HG02588 (cell line): ENCODE results near the gene TMEM95.
"Not testable (repeated sequence)": the region's sequence is repeated elsewhere in the genome, so short reads cannot be mapped to it uniquely, and the experiment has no call there.

ENCODE experiments used
- ATAC-seq: cut with Tn5 transposase; IDR thresholded peaks from one replicate; pipeline ENCODE4 v1.9.1; 2021; ENCODE audit warnings: mild to moderate bottlenecking, moderate library complexity; ENCODE audit not compliant: unreplicated experiment

TMEM95 gene

DNA sequence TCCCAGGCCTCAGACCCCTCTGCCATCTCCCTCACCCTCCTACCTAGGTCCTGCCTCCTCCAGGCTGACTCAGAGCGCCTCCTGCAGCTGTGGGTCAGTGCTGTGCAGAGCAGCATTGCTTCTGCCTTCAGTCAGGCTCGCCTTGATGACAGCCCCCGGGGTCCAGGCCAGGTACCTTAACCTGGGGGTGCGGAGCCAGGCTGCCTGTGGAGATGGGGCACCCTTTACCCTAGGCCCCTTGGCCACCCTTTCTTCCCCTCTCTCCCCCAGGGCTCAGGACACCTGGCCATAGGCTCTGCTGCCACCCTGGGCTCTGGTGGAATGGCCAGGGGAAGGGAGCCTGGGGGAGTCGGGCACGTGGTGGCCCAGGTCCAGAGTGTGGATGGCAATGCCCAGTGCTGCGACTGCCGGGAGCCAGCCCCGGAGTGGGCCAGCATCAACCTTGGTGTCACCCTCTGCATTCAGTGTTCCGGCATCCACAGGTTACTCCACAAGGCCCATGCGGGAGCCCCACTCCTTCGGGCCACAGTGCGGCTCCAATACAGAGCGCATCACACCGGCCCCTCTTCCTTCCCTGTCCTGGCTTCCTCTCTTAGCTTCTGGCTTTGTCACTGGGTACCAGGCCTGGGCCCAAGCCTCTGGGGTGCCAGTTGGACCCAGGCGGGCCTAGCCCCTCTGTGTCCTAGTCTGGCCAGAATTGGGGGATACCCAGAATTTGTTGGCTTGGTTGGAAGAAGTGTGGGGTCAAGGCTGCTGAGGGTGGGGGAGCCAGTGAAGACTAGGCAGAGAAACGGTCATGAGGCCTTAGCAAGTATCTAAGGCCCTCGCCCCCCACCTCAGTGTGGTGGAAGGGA, 8.0 kb upstream of the TMEM95 start:
- ATAC-seq, result no peak

GRCh38 chr17:7347630-7348477, 7.1 kb upstream of the TMEM95 start:
- no peak for ATAC-seq

DNA sequence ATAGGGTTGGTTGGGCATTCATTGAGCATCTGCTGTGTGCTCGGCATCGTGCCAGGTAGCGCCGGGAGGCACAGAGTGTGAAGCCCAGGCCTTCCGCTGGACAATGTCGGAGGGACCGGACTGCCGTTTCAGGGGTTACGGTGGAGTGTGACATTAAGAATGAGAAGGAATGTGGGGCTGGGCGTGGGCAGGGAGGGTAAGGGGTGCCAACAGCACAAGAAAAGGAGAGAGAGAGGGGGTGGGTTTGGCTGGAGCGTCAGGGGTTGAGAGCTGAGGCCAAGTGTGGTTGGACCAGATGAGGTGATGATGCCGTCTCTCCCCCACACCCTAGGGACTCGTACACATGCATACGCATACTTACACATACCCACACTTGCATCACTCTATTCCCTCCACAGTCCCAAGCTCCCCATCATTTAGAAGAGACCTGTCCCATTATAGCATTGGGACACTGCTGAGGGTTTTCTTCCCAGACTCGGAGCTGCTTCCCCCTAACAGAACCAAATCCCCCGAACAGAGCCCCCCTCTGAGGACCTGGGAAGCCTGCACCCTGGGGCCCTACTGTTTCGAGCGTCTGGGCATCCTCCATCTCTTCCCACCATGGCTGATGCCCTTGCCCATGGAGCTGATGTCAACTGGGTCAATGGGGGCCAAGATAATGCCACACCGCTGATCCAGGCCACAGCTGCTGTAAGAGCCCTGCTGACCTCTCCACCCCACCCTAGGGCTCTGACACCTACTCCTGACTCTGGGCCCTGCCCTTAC, 6.3 kb upstream of the TMEM95 start:
- no peak for ATAC-seq

GRCh38 chr17:7351665-7352502, 3.1 kb upstream of the TMEM95 start, which contains the start of gene KCTD11:
TSS of gene KCTD11 (plus strand) at chr17:7352162.
- ATAC-seq, result peak; percentile 70

- ATAC-seq, result no peak
Measured at GRCh38 chr17:7352503-7352889, 2.5 kb upstream of the TMEM95 start.

DNA sequence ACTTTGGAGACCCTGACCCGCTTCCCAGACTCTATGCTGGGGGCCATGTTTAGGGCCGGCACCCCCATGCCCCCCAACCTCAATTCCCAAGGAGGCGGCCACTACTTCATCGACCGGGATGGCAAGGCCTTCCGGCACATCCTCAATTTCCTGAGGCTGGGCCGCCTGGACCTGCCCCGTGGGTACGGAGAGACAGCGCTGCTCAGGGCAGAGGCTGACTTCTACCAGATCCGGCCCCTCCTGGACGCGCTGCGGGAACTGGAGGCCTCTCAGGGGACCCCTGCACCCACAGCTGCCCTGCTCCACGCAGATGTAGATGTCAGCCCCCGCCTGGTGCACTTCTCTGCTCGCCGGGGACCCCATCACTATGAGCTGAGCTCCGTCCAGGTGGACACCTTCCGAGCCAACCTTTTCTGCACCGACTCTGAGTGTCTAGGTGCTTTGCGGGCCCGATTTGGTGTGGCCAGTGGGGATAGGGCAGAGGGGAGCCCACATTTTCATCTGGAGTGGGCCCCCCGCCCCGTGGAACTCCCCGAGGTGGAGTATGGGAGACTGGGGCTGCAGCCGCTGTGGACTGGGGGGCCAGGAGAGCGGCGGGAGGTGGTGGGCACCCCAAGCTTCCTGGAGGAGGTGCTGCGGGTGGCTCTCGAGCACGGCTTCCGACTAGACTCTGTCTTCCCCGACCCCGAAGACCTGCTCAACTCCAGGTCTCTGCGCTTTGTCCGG, 1.9 kb upstream of the TMEM95 start:
- ATAC-seq, result no peak

DNA sequence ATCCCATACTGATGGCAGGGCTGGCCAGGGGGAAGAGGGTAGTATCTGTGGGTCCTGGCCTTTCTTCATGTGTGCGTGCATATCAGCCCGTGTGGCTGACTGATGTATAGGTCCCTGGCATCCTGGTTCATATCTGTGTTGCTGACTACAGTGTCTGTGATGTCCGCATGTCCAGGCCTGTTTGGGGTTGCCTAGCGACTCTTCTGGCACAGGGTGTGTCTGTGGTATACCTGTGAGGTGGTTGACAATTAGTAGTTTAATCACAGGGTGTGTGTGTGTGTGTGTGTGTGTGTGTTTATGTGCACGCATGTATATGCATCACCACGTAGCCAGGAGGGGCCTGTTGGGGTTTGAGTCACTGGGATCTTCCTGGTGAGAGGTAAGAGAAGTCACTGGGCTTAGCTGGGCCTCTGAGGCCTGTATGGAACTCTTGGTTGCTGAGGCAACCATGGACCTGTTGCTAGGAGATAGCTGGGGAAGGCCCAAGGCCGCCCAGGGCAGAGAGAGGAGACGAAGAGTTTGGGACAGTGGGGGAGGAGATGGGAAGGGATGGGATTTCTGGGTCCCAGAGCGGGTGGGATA, 603 bp upstream of the TMEM95 start:
- no peak for ATAC-seq

GRCh38 chr17:7355573-7355972, 617 bp downstream of the TMEM95 start:
- no peak for ATAC-seq

- ATAC-seq, result no peak
Measured at GRCh38 chr17:7356072-7356549, 1.2 kb downstream of the TMEM95 start.

DNA sequence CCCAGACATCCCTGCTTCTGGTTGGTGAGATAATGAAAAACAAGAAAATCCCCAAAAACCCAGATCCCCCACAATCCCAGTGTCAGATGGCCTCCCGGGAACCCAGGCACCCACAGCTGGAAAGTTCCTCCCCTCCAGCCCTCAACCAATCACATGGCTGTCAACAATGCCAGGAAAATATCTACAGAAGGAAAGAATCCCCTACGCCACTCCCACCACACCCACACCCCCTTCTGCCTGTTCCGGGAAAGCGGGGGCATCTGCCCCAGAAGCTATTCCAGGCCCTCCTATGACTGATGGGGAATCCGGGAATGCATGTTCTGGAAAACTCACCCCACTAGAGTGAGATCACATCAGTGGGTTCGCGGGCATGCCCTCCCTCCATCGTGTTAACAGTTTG, 1.8 kb downstream of the TMEM95 start:
- ATAC-seq, result no peak

DNA sequence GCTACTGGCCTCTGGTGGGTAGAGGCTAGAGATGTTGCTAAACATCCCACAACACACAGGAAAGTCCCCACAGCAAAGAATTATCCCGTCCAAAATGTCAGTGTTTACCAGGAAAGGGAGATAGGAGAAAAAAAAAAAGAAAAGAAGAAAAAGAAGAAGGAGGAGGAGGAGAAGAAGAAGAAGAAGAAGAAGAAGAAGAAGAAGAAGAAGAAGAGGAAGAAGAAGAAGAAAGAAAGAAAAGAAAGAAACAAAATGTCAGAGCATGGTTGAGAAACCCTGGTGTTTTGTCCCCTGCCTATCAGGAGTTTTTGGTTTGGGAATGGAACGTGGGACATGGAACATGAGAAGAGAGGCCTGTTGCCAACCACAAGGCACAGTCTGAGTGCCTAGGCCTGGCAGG, 2.4 kb downstream of the TMEM95 start:
- ATAC-seq, result no peak

DNA sequence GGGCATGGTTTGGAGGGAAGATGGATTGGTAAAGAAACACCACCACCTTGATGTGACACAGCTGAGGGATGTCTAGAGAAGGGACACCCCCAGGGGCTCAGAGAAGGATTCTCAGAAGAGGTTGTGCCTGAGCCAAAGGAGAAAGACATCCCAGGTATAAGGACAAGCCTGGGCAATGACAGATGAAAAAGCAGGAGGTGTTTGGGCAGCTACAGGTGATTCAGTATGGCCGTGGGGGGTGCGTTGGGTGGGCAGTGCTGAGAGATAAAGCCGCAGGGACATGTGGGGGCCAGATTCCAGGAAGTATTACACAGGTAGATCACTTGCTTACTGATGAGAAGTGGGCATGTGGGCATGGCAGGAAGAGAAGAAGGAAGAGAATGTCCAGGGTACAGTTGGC, 7.0 kb downstream of the TMEM95 start:
- no peak for ATAC-seq

GRCh38 chr17:7363311-7363710, 8.4 kb downstream of the TMEM95 start:
- no peak for ATAC-seq

GRCh38 chr17:7365963-7366362, 11.0 kb downstream of the TMEM95 start:
- ATAC-seq, result not testable (repeated sequence)

DNA sequence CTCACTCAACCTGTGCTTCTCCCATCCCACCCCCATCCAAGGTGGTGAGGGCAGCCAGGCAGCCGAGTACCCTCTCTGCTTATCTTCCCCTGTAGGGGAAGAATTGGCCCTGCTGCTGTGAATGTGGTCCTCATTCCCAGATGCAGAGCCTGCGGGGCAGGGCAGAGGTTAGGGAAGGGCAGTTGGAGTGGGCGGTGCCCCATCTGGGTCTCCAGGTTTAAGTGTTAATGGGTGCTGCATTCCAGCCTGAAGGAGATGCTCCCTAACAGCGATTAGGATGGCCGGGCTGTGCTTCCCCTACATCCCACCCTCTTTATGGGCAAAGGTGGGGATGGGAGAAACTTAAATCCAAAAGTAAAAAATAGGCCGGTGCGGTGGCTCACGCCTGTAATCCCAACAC, 12.1 kb downstream of the TMEM95 start:
- no peak for ATAC-seq

- ATAC-seq, result no peak
Measured at GRCh38 chr17:7367918-7368598, 13.1 kb downstream of the TMEM95 start.

DNA sequence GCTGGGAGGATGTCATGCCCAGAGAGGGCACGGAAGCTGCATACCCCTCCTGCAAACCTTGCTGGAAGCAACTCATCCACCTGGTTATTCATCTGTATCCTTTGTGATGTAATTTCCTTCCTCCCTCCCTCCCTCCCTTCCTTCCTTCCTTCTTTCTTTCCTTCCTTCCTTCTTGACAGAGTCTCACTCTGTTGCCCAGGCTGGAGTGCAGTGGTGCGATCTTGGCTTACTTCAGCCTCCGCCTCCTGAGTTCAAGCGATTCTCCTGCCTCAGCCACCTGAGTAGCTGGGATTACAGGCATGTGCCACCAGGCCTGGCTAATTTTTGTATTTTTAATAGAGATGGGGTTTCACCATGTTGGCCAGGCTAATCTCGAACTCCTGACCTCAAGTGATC, 13.6 kb downstream of the TMEM95 start:
- not testable (repeated sequence) for ATAC-seq

DNA sequence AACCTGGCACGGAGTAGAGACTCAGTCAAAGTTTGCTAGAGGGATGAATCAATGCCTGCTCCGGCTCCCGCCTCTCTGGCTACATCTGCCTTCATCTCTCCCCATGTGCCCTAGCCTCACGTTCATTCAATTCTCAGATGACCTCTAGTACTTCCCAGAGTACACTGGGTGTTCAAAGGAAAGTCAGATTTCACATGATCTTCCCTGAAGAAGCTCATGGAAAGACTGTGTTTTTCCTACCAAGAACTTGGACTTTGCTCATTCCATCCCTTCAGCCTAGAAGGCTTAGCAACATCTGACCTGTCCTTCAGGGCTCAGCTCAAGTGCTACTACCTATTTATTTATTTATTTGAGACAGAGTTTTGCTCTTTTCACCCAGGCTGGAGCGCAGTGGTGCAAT, 14.9 kb downstream of the TMEM95 start:
- no peak for ATAC-seq

GRCh38 chr17:7370853-7371252, 15.9 kb downstream of the TMEM95 start:
- ATAC-seq, result no peak
